Duodenal mucosa (tissue), 2 donors: ENCODE data around the gene NUP93.

Source experiments
- H3K27ac ChIP-seq: one replicate; pipeline ENCODE4 v1.7.0; 2013; ENCODE audit warnings: low read depth, low read length
- H3K27me3 ChIP-seq, 2 donors: one replicate each; pipeline ENCODE4 v1.7.0; 2013; ENCODE audit warnings: low read length in 2 of 2, control low read depth in 1 of 2; ENCODE audit not compliant: insufficient read depth in 2 of 2, control insufficient read depth in 1 of 2
- H3K36me3 ChIP-seq, 2 donors: one replicate each; pipeline ENCODE4 v1.7.0; 2013; ENCODE audit warnings: low read length in 2 of 2, control low read depth in 1 of 2; ENCODE audit not compliant: insufficient read depth in 2 of 2, control insufficient read depth in 1 of 2
- H3K4me1 ChIP-seq, 2 donors: one replicate each; pipeline ENCODE4 v1.7.0; 2013; ENCODE audit warnings: low read length in 2 of 2, control low read depth in 1 of 2; ENCODE audit not compliant: insufficient read depth in 2 of 2, control insufficient read depth in 1 of 2
- H3K4me3 ChIP-seq, 2 donors: one replicate each; pipeline ENCODE4 v1.7.0; 2013; ENCODE audit warnings: low read length in 2 of 2, low read depth in 1 of 2
- H3K9ac ChIP-seq, 2 donors: one replicate each; pipeline ENCODE4 v1.7.0; 2013; ENCODE audit warnings: low read length in 2 of 2, low read depth in 1 of 2
- H3K9me3 ChIP-seq, 2 donors: one replicate each; pipeline ENCODE4 v1.7.0; 2013; ENCODE audit warnings: low read length in 2 of 2, control low read depth in 1 of 2; ENCODE audit not compliant: control insufficient read depth in 1 of 2

NUP93 gene

GRCh38 chr16:56729735-56730662 lies at the start of gene NUP93:
Gene NUP93, plus strand, starts transcription at chr16:56730129. Its CDS starts 18,119 bp downstream, at chr16:56748248.
- Histone ChIP-seq H3K9me3 (no peaks in the 10 kb centered on the region), H3K36me3 (no peaks in the 10 kb centered on the region), H3K4me3 (peak within 1 kb of the TSS; percentile 95 to 96), H3K4me1 (peaks cover 9 to 16% of the 10 kb centered on the region in 2 donors), H3K9ac (peak within 1 kb of the TSS; percentile 82 to 88), H3K27ac (peak within 1 kb of the TSS; percentile 61), H3K27me3 (no peaks in the 10 kb centered on the region)

GRCh38 chr16:56681939-56682702 lies 47.8 kb upstream of the NUP93 start, which contains the start of gene MT1X:
Gene MT1X, plus strand, starts transcription at chr16:56682470. Its CDS starts 71 bp downstream, at chr16:56682541.
- H3K27ac ChIP-seq, result peak within 1 kb of the TSS; percentile 72

GRCh38 chr16:56682703-56683397 lies 47.1 kb upstream of the NUP93 start:
- Histone ChIP-seq H3K27me3 (no peaks in the 10 kb centered on the region), H3K9me3 (no peaks in the 10 kb centered on the region), H3K27ac (peak overlapping the region; percentile 39), H3K4me3 (peak overlapping the region; percentile 77 to 95), H3K4me1 (peaks cover 20 to 26% of the 10 kb centered on the region in 2 donors), H3K36me3 (peaks cover 4 to 5% of the 10 kb centered on the region in 2 donors), H3K9ac (peak overlapping the region; percentile 93 to 95)

More at GRCh38 chr16:56681939-56682702, 47.8 kb upstream of the NUP93 start, which contains the start of gene MT1X:
- H3K36me3 ChIP-seq, result peaks cover 4 to 5% of the 10 kb centered on the region in 2 donors
- peak within 1 kb of the TSS; percentile 77 to 95 for H3K4me3 ChIP-seq
- H3K9me3 ChIP-seq, result no peaks in the 10 kb centered on the region
- H3K4me1 ChIP-seq, result peaks cover 20 to 26% of the 10 kb centered on the region in 2 donors
- peak within 1 kb of the TSS; percentile 93 to 95 for H3K9ac ChIP-seq
- H3K27me3 ChIP-seq, result no peaks in the 10 kb centered on the region

GRCh38 chr16:56683424-56684172 lies 46.3 kb upstream of the NUP93 start:
- Histone ChIP-seq H3K27ac (peak overlapping the region; percentile 51), H3K9me3 (no peaks in the 10 kb centered on the region), H3K27me3 (no peaks in the 10 kb centered on the region), H3K4me1 (peaks cover 20 to 26% of the 10 kb centered on the region in 2 donors), H3K36me3 (peaks cover 4 to 5% of the 10 kb centered on the region in 2 donors), H3K9ac (peak overlapping the region; percentile 93 to 95), H3K4me3 (peak overlapping the region; percentile 77 to 95)

DNA sequence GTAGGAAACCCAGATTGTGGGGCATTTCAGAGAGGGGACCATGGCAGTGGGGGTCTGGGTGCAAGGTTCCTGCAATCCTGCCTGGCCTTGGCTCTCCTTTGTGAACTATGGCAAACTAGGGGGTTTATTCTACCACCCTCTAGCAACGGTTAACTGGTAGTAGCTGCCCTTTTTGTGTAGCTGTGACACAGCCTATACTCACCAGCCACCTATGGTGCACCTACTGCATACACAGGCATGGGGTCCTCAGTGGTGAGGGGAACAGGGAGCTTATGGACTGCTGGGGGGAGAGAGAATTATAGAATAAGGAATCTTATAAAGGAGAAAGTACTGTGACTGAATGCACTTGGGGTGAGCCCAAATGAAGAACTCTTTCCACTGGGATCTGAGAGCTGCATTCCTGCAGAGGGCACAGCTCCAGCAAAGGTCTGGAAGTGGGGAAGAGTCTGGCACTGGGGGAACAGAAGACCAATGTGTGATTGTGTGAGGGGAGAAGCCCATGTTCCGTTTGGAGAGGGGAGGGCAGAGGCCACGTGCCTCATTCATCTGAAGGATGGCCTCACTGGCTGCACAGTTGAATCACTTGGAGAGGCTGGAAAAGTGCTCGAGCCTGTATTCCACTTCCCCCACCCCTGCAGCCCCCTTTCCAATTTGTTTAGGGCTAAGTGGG lies 45.5 kb upstream of the NUP93 start:
- Histone ChIP-seq H3K27me3 (no peaks in the 10 kb centered on the region), H3K4me1 (peaks cover 23 to 26% of the 10 kb centered on the region in 2 donors), H3K9me3 (no peaks in the 10 kb centered on the region), H3K27ac (no peak overlapping the region), H3K4me3 (peak overlapping the region; percentile 26 to 56), H3K36me3 (peaks cover 4 to 5% of the 10 kb centered on the region in 2 donors), H3K9ac (peak overlapping the region in 1 of 2 donors; percentile 95)

GRCh38 chr16:56684926-56685590 lies 44.9 kb upstream of the NUP93 start:
- Histone ChIP-seq H3K36me3 (peaks cover 4 to 5% of the 10 kb centered on the region in 2 donors), H3K27me3 (no peaks in the 10 kb centered on the region), H3K9ac (no peak overlapping the region), H3K4me1 (peaks cover 25 to 26% of the 10 kb centered on the region in 2 donors), H3K4me3 (no peak overlapping the region), H3K27ac (no peak overlapping the region), H3K9me3 (no peaks in the 10 kb centered on the region)

DNA sequence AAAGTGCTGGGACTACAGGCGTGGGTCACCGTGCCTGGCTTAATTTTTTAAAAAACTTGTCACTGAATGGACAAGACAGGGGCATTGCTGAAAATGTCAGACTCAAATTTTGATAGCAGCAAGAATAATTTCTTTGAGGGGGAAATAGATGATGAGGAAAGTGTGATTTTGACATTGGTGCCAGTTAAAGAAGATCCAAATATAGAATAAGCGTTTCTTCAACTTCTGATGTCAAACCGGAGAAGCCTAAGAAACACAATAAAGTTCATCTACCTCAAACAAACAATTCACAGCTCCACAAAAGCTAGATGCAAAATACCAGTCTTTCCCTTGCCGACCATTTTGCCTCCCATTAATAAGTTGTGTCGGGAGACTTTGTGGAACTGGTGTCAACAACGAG lies 43.2 kb upstream of the NUP93 start:
- Histone ChIP-seq H3K27ac (no peak overlapping the region), H3K36me3 (peaks cover 4 to 5% of the 10 kb centered on the region in 2 donors), H3K9me3 (no peaks in the 10 kb centered on the region), H3K4me3 (no peak overlapping the region), H3K4me1 (peaks cover 22 to 23% of the 10 kb centered on the region in 2 donors), H3K27me3 (no peaks in the 10 kb centered on the region), H3K9ac (no peak overlapping the region)

GRCh38 chr16:56688762-56689161 lies 41.2 kb upstream of the NUP93 start:
- no peaks in the 10 kb centered on the region for H3K9me3 ChIP-seq
- no peak overlapping the region for H3K27ac ChIP-seq

More at GRCh38 chr16:56688762-56689161, 41.2 kb upstream of the NUP93 start:
- H3K27me3 ChIP-seq, result no peaks in the 10 kb centered on the region
- peaks cover 6 to 9% of the 10 kb centered on the region in 2 donors for H3K4me1 ChIP-seq
- no peak overlapping the region for H3K4me3 ChIP-seq
- H3K9ac ChIP-seq, result no peak overlapping the region
- peaks cover 4 to 5% of the 10 kb centered on the region in 2 donors for H3K36me3 ChIP-seq
